HG02763 (cell line): ENCODE results near the gene PREX1.
"Not testable (repeated sequence)": the region's sequence is repeated elsewhere in the genome, so short reads cannot be mapped to it uniquely, and the experiment has no call there.

Source experiments
- ATAC-seq: cut with Tn5 transposase; IDR thresholded peaks from one replicate; pipeline ENCODE4 v1.9.1; 2021; ENCODE audit warnings: mild to moderate bottlenecking, moderate library complexity; ENCODE audit not compliant: unreplicated experiment

Gene PREX1

GRCh38 chr20:48610996-48611395 lies 216.8 kb downstream of the PREX1 start:
- no peak for ATAC-seq

DNA sequence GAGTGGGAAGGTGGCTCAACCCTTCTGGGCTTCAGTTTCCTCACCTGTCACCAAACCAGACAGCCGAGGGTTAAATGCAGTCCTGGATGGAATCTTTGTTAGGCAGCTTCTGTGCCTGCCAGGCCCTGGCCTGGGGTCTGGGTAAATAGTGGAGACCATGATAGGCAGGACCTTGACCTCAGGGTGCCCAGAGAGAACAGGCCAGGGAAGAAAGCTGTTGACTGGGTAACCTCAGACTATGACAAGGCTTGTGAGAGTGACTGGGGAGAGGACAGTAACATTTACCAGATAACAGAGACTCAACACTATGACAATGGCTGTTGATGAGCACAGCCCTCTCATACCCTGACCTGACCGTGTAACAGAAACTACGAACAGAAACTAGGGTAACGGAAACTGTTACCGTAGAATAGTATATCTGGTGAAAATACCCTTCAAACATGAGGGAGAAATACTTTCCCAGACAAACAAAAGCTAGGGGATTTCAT lies 218.3 kb downstream of the PREX1 start:
- ATAC-seq = no peak

DNA sequence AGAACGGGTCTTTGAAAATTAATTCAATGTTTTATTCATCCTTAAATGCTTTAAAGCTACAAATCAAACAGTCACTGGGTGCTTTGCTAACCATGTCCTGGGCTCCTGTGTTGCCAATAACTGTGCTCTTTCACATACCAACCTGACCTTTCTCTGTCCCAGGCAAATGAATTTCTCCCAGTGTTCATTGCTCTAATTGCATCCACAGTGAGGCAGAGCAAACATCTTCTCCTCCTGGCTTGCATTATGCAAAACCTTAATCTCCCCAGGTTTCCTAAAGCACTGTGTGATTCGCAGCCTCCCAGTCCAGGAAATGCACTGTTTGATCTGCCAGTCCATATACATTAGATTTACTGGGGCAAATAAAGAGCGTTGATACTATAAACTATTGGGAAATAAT lies 219.0 kb downstream of the PREX1 start:
- no peak for ATAC-seq

DNA sequence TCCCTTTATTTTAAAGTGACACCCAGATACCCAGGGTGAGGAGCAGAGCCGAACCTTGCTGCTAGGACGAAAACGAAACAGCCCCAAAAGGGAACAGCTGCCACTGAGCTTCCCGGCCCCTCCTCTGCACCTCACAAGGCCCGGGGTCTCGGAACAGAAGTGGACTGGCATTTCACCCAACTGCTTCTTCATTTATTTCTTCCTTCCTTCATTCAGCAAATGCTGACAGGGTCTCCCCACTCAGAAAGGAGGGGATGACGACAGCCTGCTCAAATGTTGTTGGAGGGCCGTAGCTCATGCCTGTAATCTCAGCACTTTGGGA lies 220.3 kb downstream of the PREX1 start:
- ATAC-seq = no peak

DNA sequence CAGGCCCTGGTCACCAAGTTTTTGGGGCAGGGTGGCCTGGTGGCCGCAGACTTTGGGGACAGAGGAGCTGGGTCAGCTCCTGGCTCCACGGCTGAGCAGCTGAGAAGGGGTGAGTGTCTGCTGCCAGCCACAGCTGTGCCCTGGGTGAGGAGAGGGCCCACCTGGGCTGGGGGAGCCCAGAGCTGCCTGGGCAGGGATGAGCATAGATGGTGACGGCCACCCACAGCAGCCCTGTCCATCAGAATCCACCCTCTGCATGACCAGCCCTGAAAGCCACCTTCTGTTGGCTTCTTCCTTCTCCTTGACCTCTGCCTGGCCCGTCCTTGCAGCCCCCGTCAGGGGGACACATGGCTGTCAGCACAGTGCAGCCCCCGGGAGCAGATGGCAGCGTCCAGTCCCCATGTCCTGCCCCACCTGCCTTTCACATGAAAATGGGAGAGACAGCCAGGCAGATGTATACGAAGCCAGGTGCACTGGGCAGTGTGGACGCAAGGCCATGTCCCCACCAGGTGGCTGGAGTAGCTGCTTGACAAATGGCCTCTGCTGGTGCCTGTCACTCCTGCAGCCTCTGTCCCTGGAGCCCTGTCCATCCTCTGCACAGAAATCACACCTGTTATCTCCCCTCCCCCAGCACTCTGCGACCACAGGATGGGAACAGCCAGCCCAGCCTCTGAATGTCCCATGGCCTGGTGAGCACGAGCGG lies 220.8 kb downstream of the PREX1 start:
- no peak for ATAC-seq

DNA sequence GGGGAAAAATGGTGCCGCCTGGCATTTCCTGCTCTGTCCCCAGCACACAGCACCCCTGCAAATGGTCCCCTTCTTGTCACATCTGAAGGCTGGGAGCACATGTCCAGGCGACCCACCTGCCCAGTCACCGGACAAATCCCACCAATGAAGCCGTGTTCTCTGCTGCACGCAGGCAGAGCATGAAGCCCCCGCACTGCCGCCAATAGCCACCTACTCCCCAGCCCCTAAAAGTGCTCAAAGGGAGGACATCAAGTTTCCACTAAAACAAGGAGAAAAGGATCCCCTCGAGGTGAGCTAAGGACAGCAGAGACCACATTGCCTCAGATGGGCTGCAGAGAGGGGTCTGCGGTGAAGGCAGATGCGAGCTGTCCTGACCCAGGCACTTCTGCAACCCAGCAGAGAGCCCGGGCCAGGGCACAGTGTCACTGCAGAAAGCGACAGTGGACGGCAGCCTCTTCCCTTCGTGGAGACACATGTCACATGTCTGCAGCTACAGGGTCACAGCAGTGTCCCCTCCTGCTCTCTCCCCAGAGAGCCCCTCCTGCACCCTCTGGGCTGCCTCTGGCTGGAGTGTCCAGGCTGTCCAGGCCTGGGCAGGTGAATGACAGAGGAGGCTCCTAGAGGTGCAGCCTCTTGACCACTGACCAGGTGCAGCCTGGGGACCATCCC lies 221.5 kb downstream of the PREX1 start:
- no peak for ATAC-seq

GRCh38 chr20:48605364-48606171 lies 222.2 kb downstream of the PREX1 start:
- ATAC-seq = no peak

DNA sequence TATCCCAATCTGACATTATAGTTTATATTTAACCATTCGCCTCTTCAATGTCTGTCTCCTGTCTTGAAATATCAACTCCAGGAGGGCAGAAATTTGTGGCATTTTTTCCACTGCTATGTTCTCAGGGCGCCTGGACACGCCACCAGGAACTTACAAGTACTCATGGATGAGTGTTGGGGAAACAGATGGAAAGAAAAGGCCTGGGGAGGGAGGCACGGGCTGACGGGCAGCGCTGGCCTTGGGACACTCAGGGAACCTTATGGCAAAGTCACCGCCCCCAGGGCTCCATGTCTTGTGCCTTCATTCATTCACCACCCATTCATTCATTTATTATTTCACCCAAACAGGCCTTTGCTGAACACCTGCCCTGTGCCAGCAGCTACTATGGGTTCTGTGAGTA lies 222.9 kb downstream of the PREX1 start:
- ATAC-seq = no peak

DNA sequence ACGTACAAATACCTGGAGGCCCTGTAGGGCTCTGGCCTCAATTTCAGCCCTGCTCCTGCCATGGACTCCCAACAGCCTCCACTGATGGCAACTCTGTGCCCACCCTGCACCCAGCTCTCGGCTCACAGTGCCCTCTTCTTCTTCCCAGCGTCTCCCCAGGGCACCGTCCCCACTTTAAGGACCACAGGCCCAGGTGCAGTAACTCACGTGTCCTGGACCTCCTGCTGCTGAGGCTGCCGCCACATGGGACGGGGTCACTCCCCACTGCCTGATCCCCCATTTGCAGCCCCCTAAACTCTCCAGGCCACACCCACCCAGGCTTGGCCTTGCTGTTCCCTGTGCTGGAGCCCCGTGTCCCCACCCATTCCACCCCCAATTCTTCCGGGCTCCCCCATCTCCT lies 223.4 kb downstream of the PREX1 start:
- ATAC-seq = no peak

DNA sequence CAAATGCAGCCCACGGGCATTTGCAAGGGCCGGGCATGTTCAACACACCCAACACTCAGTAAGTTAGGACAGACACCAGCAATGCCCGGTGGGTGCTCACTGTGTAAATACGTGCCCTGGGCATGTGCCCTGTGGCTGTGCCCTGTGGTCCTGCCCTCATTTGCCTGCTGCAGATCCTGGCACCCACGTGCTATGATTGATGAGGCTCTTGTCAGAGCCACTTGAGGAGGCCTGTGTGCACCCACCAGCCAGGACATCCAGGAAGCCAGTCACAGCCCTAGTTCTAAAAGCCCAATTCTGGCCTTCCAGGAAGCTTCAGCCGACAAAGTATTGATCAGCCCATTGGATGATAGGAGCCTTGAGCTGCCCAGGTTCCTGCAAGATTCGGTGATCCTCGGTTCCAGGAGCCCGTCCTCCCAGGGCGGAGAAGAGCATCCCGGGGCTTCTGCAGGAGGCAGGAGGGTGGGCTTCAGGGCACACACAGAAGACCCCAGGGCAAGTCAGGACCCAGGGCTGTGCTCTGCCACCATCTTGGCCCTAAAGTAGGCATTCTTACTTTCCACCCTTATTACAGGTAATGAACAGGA lies 223.9 kb downstream of the PREX1 start:
- no peak for ATAC-seq

DNA sequence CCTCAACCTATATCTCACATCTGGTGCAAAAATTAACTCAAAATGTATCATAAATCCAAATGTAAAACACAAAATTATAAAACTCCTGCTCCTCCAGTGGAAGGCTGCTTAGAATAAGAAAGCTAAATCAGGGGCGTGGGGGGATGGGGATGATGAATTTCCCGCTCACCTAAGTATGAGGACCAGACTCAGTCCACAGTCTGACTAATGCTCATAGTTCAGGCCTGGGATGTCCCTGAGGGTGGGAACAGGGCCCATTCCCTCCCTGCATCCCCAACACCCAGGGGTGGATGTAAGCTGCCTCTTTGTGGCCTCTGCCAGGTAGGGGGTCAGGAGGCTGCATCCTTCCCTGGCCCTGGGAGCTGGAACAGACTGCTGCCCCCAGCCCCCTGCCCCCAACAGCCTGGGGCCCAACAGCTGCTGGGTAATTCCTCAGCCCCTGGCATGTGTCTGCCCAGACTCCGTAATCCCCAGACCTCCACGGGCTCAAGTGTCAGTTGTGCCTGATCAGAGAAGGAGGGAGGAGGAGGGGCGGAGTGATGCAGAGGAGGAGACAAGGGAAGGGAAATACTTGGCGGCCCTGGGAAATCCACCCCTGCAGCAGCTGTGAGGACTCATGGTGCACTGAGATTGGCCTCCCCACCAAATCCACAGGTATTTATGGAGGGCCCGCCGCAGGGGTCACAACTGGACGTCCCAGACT lies 224.5 kb downstream of the PREX1 start:
- no peak for ATAC-seq

DNA sequence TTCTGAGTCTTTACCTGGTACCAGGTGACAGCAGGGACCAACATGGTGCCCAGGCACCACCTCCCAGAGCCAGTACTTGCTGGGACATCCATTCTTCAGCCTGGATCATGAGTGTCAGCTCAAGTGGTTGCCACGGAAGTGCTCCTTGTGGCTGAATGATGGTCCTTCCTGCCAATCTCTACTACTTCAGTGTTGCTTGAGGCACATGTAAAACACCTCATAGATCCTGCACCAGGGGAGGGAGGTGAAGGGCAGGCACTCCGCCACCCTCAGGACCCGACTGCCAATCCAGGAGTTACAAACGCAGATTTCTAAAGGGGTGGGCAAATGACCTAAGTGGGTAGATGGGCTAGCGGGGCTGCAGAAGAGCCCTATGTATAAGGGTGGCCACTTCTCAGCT lies 226.0 kb downstream of the PREX1 start:
- ATAC-seq = no peak

- no peak for ATAC-seq
Measured at GRCh38 chr20:48600470-48600945, 227.3 kb downstream of the PREX1 start.

- ATAC-seq = no peak
Measured at GRCh38 chr20:48599748-48600469, 227.9 kb downstream of the PREX1 start.

- ATAC-seq = no peak
Measured at GRCh38 chr20:48599106-48599747, 228.6 kb downstream of the PREX1 start.

- not testable (repeated sequence) for ATAC-seq
Measured at GRCh38 chr20:48598303-48598941, 229.4 kb downstream of the PREX1 start.

DNA sequence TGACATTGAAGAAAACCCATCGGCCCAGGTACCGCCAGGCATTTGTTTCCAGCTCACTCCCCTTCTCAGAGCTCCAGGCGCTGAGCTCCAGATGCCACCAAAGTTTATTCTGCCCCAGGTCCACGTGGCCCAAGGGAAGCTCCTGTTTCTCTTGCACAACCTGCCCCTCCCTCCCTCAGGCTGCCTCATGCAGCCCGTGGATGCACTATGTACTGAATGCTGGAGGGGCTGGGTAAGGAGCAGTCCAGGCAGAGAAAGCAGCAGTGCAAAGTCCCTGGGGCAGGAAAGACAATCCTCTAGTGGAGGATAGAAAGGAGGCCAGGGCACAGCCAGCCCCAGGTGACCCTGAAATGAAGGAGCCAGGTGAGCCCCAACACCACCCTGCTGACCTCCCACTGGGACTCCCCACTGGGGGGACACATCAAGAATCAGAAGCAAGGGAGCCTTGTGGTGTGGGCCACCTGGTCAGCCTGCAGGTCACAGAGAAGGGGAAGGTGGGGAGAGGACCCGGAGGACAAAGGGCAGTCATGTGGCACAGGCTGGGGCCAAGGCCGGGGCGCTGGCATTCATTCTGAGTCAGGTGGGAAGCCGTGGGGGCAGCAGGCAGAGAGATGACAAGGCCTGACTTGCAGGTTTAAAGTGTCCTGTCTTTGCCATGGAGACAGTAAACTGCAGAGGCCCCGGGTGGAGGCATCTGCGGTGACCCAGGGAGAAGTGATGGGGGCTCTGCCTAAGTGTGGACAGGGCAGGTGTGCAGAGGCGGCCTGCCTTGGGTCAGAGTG lies 230.1 kb downstream of the PREX1 start:
- no peak for ATAC-seq

GRCh38 chr20:48596334-48596898 lies 231.4 kb downstream of the PREX1 start:
- ATAC-seq = no peak
